CD4-positive, alpha-beta T cell treated with Interferon alpha-2 for 1 hour (primary cell): ENCODE measurements around the gene POU3F2.

Source experiments
- DNase-seq, 2 donors: peaks; one replicate each; pipeline ENCODE4 v3.0.0-alpha.2; 2020 to 2022

The POU3F2 gene

GRCh38 chr6:98831057-98831958 lies 3.1 kb upstream of the POU3F2 start:
- DNase-seq: no peak

- DNase-seq: no peak
Observed at GRCh38 chr6:98831959-98832283, 2.5 kb upstream of the POU3F2 start.

- DNase-seq: no peak
Observed at GRCh38 chr6:98832284-98833056, 1.9 kb upstream of the POU3F2 start.

GRCh38 chr6:98833057-98833306 lies 1.4 kb upstream of the POU3F2 start:
- DNase-seq: no peak

GRCh38 chr6:98833307-98834059 lies 891 bp upstream of the POU3F2 start:
- DNase-seq: peak in 1 of 2 donors; percentile 29

- no peak for DNase-seq
Observed at GRCh38 chr6:98835149-98836024, 1.0 kb downstream of the POU3F2 start.

GRCh38 chr6:98836025-98836961 lies 1.9 kb downstream of the POU3F2 start:
- no peak for DNase-seq

- no peak for DNase-seq
Observed at GRCh38 chr6:98836962-98837944, 2.9 kb downstream of the POU3F2 start.

GRCh38 chr6:98838032-98838431 lies 3.7 kb downstream of the POU3F2 start:
- no peak for DNase-seq

GRCh38 chr6:98838975-98839374 lies 4.6 kb downstream of the POU3F2 start:
- no peak for DNase-seq

GRCh38 chr6:98839781-98840361 lies 5.5 kb downstream of the POU3F2 start:
- no peak for DNase-seq

GRCh38 chr6:98840385-98840784 lies 6.0 kb downstream of the POU3F2 start:
- DNase-seq: no peak

- DNase-seq: no peak
Observed at GRCh38 chr6:98840996-98841513, 6.7 kb downstream of the POU3F2 start.

GRCh38 chr6:98841621-98842341 lies 7.4 kb downstream of the POU3F2 start:
- no peak for DNase-seq

GRCh38 chr6:98842342-98843180 lies 8.2 kb downstream of the POU3F2 start:
- no peak for DNase-seq

- DNase-seq: no peak
Observed at GRCh38 chr6:98843271-98844243, 9.2 kb downstream of the POU3F2 start.
